ENCODE data around the gene VPS4B.

VPS4B gene

GRCh38 chr18:63394954-63395353 is 27.3 kb downstream of the VPS4B start:
- H3K27ac ChIP-seq = no peak overlapping the region
- TF ChIP-seq ZFX (IDR thresholded peaks at IDR 0.05; ENCODE audit: borderline replicate concordance) (no peak), CTCF (IDR thresholded peaks at IDR 0.05) (no peak)

GRCh38 chr18:63387861-63388260 is 34.4 kb downstream of the VPS4B start:
- TF ChIP-seq ZFX (IDR thresholded peaks at IDR 0.05; ENCODE audit: borderline replicate concordance) (no peak), CTCF (IDR thresholded peaks at IDR 0.05) (no peak)
- no peak overlapping the region for H3K27ac ChIP-seq

- H3K27ac ChIP-seq = no peak overlapping the region
- TF ChIP-seq CTCF (IDR thresholded peaks at IDR 0.05) (no peak), ZFX (IDR thresholded peaks at IDR 0.05; ENCODE audit: borderline replicate concordance) (no peak)
Observed at GRCh38 chr18:63382843-63383242, 39.4 kb downstream of the VPS4B start.

GRCh38 chr18:63379639-63379962 is 42.7 kb downstream of the VPS4B start:
- TF ChIP-seq CTCF (IDR thresholded peaks at IDR 0.05) (no peak), ZFX (IDR thresholded peaks at IDR 0.05; ENCODE audit: borderline replicate concordance) (no peak)
- H3K27ac ChIP-seq = no peak overlapping the region

GRCh38 chr18:63378919-63379638 is 43.2 kb downstream of the VPS4B start:
- no peak for TF ChIP-seq ZFX (IDR thresholded peaks at IDR 0.05; ENCODE audit: borderline replicate concordance)
- no peak for TF ChIP-seq CTCF (IDR thresholded peaks at IDR 0.05)
- H3K27ac ChIP-seq = no peak overlapping the region

GRCh38 chr18:63377275-63377980 is 44.8 kb downstream of the VPS4B start:
- H3K27ac ChIP-seq = no peak overlapping the region
- TF ChIP-seq CTCF (IDR thresholded peaks at IDR 0.05) (no peak), ZFX (IDR thresholded peaks at IDR 0.05; ENCODE audit: borderline replicate concordance) (no peak)

- H3K27ac ChIP-seq = no peak overlapping the region
- no peak for TF ChIP-seq CTCF (IDR thresholded peaks at IDR 0.05)
- TF ChIP-seq ZFX (IDR thresholded peaks at IDR 0.05; ENCODE audit: borderline replicate concordance) = no peak
Observed at GRCh38 chr18:63376538-63376937, 45.7 kb downstream of the VPS4B start.
